Neural cell (in vitro differentiated cells): Measurements from ENCODE around the gene WNT10A. TPM values are rescaled to one million over a fixed set of nuclear protein-coding genes. Genes with fewer than 3 reads are reported as not detected.

Experiments used
- H2AFZ ChIP-seq: fragments of 200-600, 300-800 bp; sonication (generic), shearing (Covaris generic); 2 replicates; pipeline ENCODE4 v1.6.0; 2014; ENCODE audit warnings: low read depth, mild to moderate bottlenecking, antibody characterized with exemption, low read length, moderate library complexity
- H3F3A ChIP-seq: fragments of 200-600 bp; shearing (Covaris generic); 2 replicates; pipeline ENCODE4 v1.6.1; 2016; ENCODE audit warnings: mild to moderate bottlenecking, moderate library complexity, mixed read lengths, antibody characterized with exemption, low read length; ENCODE audit not compliant: insufficient read depth, poor library complexity, severe bottlenecking
- H3K27ac ChIP-seq: fragments of 200-600, 300-800 bp; sonication (generic), shearing (Covaris generic); 2 replicates; pipeline ENCODE4 v1.5.1; 2014; ENCODE audit warnings: mild to moderate bottlenecking, low read length, moderate library complexity
- H3K27me3 ChIP-seq: fragments of 300-800, 200-600 bp; sonication (generic), shearing (Covaris generic); 2 replicates; pipeline ENCODE4 v1.6.0; 2014; ENCODE audit warnings: mild to moderate bottlenecking, low read depth, low read length, moderate library complexity; ENCODE audit not compliant: insufficient read depth
- H3K36me3 ChIP-seq: fragments of 300-800, 200-600 bp; sonication (generic), shearing (Covaris generic); 2 replicates; pipeline ENCODE4 v1.5.1; 2014; ENCODE audit warnings: mild to moderate bottlenecking, antibody characterized with exemption, low read length, moderate library complexity; ENCODE audit not compliant: insufficient read depth
- H3K4me2 ChIP-seq: fragments of 300-800, 200-600 bp; sonication (generic), shearing (Covaris generic); 2 replicates; pipeline ENCODE4 v1.6.0; 2014; ENCODE audit warnings: mild to moderate bottlenecking, low read length
- H3K4me3 ChIP-seq: fragments of 300-800, 200-600 bp; sonication (generic), shearing (Covaris generic); 2 replicates; pipeline ENCODE4 v1.5.1; 2014; ENCODE audit warnings: mild to moderate bottlenecking, low read length, moderate library complexity
- H3K79me2 ChIP-seq: fragments of 200-600 bp; shearing (Covaris generic); replicated peaks from 2 replicates; pipeline ENCODE4 v1.6.0; 2014; ENCODE audit warnings: mild to moderate bottlenecking, low read length, moderate library complexity; ENCODE audit not compliant: insufficient read depth
- H3K9ac ChIP-seq: fragments of 300-800, 200-600 bp; sonication (generic), shearing (Covaris generic); 2 replicates; pipeline ENCODE4 v1.6.1; 2016; ENCODE audit warnings: mild to moderate bottlenecking, low read length, mixed read lengths
- H3K9me2 ChIP-seq: fragments of 200-600 bp; shearing (Covaris generic); 2 replicates; pipeline ENCODE4 v1.6.1; 2016; ENCODE audit warnings: mild to moderate bottlenecking, low read length, mixed read lengths; ENCODE audit not compliant: insufficient read depth
- H3K9me3 ChIP-seq: fragments of 200-600, 300-800 bp; sonication (generic), shearing (Covaris generic); 2 replicates; pipeline ENCODE4 v1.6.1; 2016; ENCODE audit warnings: mild to moderate bottlenecking, mixed run types, low read length, moderate library complexity, mixed read lengths
- H4K20me1 ChIP-seq: fragments of 200-600 bp; shearing (Covaris generic); 2 replicates; pipeline ENCODE4 v1.6.1; 2016; ENCODE audit warnings: mild to moderate bottlenecking, mixed run types; ENCODE audit not compliant: insufficient read depth
- EP300 ChIP-seq: fragments of 450-650 bp; conservative IDR thresholded peaks from 2 replicates; pipeline ENCODE4 v1.6.1; 2014; ENCODE audit warnings: antibody characterized with exemption, mild to moderate bottlenecking, moderate library complexity; ENCODE audit not compliant: poor library complexity, severe bottlenecking
- EZH2 ChIP-seq: fragments of 200-600, 300-800 bp; shearing (Covaris generic), sonication (generic); IDR thresholded peaks from 2 replicates; pipeline ENCODE4 v1.6.1; 2014; ENCODE audit warnings: antibody characterized with exemption, low read length, borderline replicate concordance, mild to moderate bottlenecking; ENCODE audit not compliant: insufficient read depth, poor library complexity, severe bottlenecking
- MXI1 ChIP-seq: fragments of 450-650 bp; conservative IDR thresholded peaks from 2 replicates; pipeline ENCODE4 v1.6.1; 2014; ENCODE audit warnings: antibody characterized with exemption, mild to moderate bottlenecking; ENCODE audit not compliant: poor library complexity, severe bottlenecking
- POLR2AphosphoS5 ChIP-seq: IDR thresholded peaks from 2 replicates; pipeline ENCODE4 v1.6.1; 2012
- RAD21 ChIP-seq: fragments of 450-650 bp; conservative IDR thresholded peaks from 2 replicates; pipeline ENCODE4 v1.6.1; 2014; ENCODE audit warnings: antibody characterized with exemption, mild to moderate bottlenecking, moderate library complexity
- SMC3 ChIP-seq: fragments of 450-650 bp; conservative IDR thresholded peaks from 2 replicates; pipeline ENCODE4 v1.6.1; 2014; ENCODE audit warnings: antibody characterized with exemption, mild to moderate bottlenecking, moderate library complexity; ENCODE audit not compliant: poor library complexity
- TAF1 ChIP-seq: IDR thresholded peaks from 2 replicates; pipeline ENCODE4 v1.6.1; 2012; ENCODE audit warnings: low read depth
- polyA plus RNA-seq: library from polyadenylated mRNA; depleted of rRNA; stranded (reverse); fragments of >200 nt; gene quantifications from 2 replicates; pipeline ENCODE4 v1.2.3, GENCODE V29; 2014
- TF ChIP-seq, protein P1 (sequence below): IDR thresholded peaks from 2 replicates; pipeline ENCODE4 v1.6.1; 2012; ENCODE audit warnings: borderline replicate concordance
- TF ChIP-seq, protein P2 (sequence below): fragments of 450-650 bp; IDR thresholded peaks from 2 replicates; pipeline ENCODE4 v1.5.1; 2014; ENCODE audit warnings: antibody characterized with exemption, mild to moderate bottlenecking, moderate library complexity; ENCODE audit not compliant: poor library complexity, severe bottlenecking

The WNT10A gene
- polyA plus RNA-seq, 1 donor from 2014 or later: 0.14 TPM

DNA sequence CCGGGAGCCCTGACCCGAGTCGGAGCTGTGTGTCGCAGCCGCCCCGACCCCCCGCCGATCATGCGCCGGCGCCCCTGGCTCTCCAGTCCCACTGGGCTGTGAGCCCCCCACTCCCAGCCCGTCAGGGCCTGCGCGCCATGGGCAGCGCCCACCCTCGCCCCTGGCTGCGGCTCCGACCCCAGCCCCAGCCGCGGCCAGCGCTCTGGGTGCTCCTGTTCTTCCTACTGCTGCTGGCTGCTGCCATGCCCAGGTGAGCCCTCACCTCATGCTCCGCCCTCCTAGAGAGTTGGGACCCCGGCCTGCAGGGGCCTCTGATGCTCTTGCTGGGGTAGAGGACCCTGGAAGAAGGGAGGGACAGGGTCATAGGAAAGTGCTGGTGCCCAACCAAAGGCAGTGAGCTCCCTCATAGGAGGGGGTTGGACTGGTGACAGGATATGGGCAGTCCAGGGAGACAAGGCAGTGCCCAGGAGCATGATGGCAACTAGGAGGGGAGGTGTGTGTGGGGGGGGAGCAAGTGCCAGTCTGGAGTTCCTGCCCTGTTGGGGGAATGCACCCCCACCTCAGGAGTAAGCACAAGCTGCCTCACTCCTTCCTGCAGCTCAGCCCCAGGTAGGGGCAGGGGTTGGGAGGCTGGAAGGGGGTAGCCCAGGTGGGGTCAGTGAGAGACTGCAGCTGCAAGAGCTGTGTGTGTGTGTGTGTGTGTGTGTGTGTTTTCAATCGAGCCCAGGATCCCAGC, 375 bp downstream of the WNT10A start (continued):
- no peak for TF ChIP-seq RAD21

DNA sequence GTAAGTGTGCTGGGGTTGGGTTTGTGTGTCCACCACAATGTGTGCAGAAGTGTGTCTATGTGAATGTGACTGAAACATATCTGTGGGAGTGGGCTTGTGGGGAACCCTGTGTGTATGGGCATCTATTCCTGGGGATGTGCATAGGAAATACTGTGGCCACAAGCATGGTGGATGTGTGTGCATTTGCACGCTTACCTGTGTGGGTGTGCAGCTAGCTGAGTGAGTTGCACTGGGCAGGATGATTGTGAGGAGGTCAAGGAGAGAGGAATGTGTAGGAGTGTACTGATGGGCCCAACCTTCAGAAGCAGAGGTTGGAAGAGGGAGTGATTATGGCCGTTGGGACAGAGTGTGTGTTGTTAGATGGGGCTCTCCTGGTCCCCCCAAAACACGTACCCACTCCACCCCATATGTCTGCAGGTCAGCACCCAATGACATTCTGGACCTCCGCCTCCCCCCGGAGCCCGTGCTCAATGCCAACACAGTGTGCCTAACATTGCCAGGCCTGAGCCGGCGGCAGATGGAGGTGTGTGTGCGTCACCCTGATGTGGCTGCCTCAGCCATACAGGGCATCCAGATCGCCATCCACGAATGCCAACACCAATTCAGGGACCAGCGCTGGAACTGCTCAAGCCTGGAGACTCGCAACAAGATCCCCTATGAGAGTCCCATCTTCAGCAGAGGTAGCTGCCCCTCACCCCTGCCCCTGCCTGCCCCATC, 1.2 kb downstream of the WNT10A start:
- Histone ChIP-seq H3K9me3 (no peaks in the 10 kb centered on the region), H3K27me3 (peaks cover 92% of the 10 kb centered on the region), H3K9ac (no peak overlapping the region), H3F3A (no peaks in the 10 kb centered on the region), H3K4me3 (no peak overlapping the region), H3K27ac (no peak overlapping the region), H4K20me1 (no peaks in the 10 kb centered on the region), H3K4me2 (no peak overlapping the region), H2AFZ (no peak overlapping the region), H3K36me3 (no peaks in the 10 kb centered on the region), H3K79me2 (no peaks in the 10 kb centered on the region), H3K9me2 (no peaks in the 10 kb centered on the region)
- TF ChIP-seq TAF1: no peak
- no peak for TF ChIP-seq EZH2

DNA sequence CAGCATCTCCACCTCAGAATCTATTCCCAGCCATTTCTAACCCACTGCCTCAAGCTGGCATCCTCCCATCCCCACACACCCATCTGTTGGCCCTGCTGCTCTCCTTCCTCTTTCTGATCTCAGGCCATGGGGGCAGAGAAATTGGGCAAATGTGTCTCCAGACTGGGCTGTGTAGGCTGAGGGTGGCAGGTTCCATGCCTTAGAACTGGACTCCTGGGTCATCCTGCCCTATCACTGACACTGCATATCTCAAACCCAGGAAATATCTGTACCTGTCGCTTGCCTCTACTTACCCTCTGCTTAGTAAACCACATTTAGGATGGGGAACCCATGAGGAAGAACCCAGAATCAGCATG, 1.8 kb downstream of the WNT10A start:
- H3K36me3 ChIP-seq: no peaks in the 10 kb centered on the region
- no peak overlapping the region for H3K4me2 ChIP-seq
- no peaks in the 10 kb centered on the region for H3K9me2 ChIP-seq
- H3K27ac ChIP-seq: no peak overlapping the region
- no peaks in the 10 kb centered on the region for H3K79me2 ChIP-seq
- H3K4me3 ChIP-seq: no peak overlapping the region
- no peak overlapping the region for H2AFZ ChIP-seq
- H3K27me3 ChIP-seq: peaks cover 92% of the 10 kb centered on the region
- TF ChIP-seq POLR2AphosphoS5 (no peak), EP300 (no peak), RAD21 (no peak), TAF1 (no peak), MXI1 (no peak), EZH2 (no peak), SMC3 (no peak)
- TF ChIP-seq, protein P1, sequence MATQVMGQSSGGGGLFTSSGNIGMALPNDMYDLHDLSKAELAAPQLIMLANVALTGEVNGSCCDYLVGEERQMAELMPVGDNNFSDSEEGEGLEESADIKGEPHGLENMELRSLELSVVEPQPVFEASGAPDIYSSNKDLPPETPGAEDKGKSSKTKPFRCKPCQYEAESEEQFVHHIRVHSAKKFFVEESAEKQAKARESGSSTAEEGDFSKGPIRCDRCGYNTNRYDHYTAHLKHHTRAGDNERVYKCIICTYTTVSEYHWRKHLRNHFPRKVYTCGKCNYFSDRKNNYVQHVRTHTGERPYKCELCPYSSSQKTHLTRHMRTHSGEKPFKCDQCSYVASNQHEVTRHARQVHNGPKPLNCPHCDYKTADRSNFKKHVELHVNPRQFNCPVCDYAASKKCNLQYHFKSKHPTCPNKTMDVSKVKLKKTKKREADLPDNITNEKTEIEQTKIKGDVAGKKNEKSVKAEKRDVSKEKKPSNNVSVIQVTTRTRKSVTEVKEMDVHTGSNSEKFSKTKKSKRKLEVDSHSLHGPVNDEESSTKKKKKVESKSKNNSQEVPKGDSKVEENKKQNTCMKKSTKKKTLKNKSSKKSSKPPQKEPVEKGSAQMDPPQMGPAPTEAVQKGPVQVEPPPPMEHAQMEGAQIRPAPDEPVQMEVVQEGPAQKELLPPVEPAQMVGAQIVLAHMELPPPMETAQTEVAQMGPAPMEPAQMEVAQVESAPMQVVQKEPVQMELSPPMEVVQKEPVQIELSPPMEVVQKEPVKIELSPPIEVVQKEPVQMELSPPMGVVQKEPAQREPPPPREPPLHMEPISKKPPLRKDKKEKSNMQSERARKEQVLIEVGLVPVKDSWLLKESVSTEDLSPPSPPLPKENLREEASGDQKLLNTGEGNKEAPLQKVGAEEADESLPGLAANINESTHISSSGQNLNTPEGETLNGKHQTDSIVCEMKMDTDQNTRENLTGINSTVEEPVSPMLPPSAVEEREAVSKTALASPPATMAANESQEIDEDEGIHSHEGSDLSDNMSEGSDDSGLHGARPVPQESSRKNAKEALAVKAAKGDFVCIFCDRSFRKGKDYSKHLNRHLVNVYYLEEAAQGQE: no peak
- TF ChIP-seq, protein P2, sequence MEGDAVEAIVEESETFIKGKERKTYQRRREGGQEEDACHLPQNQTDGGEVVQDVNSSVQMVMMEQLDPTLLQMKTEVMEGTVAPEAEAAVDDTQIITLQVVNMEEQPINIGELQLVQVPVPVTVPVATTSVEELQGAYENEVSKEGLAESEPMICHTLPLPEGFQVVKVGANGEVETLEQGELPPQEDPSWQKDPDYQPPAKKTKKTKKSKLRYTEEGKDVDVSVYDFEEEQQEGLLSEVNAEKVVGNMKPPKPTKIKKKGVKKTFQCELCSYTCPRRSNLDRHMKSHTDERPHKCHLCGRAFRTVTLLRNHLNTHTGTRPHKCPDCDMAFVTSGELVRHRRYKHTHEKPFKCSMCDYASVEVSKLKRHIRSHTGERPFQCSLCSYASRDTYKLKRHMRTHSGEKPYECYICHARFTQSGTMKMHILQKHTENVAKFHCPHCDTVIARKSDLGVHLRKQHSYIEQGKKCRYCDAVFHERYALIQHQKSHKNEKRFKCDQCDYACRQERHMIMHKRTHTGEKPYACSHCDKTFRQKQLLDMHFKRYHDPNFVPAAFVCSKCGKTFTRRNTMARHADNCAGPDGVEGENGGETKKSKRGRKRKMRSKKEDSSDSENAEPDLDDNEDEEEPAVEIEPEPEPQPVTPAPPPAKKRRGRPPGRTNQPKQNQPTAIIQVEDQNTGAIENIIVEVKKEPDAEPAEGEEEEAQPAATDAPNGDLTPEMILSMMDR: no peak
- no peaks in the 10 kb centered on the region for H4K20me1 ChIP-seq
- H3K9ac ChIP-seq: no peak overlapping the region
- no peaks in the 10 kb centered on the region for H3F3A ChIP-seq
- no peaks in the 10 kb centered on the region for H3K9me3 ChIP-seq
